Peyer's patch (tissue), 4 donors: ENCODE data around the gene DOCK9. TPM values are rescaled to one million over a fixed set of nuclear protein-coding genes. Genes with fewer than 3 reads are reported as not detected.

Source experiments
- DNase-seq, 3 donors: peaks; one replicate each; pipeline ENCODE4 v3.0.0-alpha.2; 2017 to 2019
- H3K27ac ChIP-seq, 4 donors: fragments of 200-600 bp; sonication (generic); one replicate each; pipeline ENCODE4 v1.5.1; 2016 to 2019
- H3K27me3 ChIP-seq, 2 donors: fragments of 200-600 bp; sonication (generic); one replicate each; pipeline ENCODE4 v1.5.1; 2019
- H3K36me3 ChIP-seq, 3 donors: fragments of 200-600 bp; sonication (generic); one replicate each; pipeline ENCODE4 v1.5.1; 2016 to 2019
- H3K4me1 ChIP-seq, 4 donors: fragments of 200-600 bp; sonication (generic); one replicate each; pipeline ENCODE4 v1.5.1; 2016 to 2019
- H3K4me3 ChIP-seq, 4 donors: fragments of 200-600 bp; sonication (generic); 1 replicate in 3 of 4; 2 replicates in 1 of 4; pipeline ENCODE4 v1.5.1; 2016 to 2019; ENCODE audit warnings: mild to moderate bottlenecking in 1 of 4
- H3K9me3 ChIP-seq, 4 donors: fragments of 200-600 bp; sonication (generic); one replicate each; pipeline ENCODE4 v1.5.1; 2016 to 2019; ENCODE audit warnings: mild to moderate bottlenecking in 1 of 4
- CTCF ChIP-seq, 6 experiments: fragments of 450-650 bp in 4 of 6; fragments of 200-600 bp in 2 of 6; sonication (generic) in 1 of 6; IDR thresholded peaks; one replicate each; pipeline ENCODE4 v1.5.1; 2017 to 2019; ENCODE audit warnings: antibody characterized with exemption in 6 of 6, mild to moderate bottlenecking in 3 of 6, moderate library complexity in 1 of 6
- POLR2A ChIP-seq, 2 donors: fragments of 450-650 bp; IDR thresholded peaks; one replicate each; pipeline ENCODE4 v1.5.1; 2017; ENCODE audit warnings: antibody characterized with exemption in 2 of 2, mild to moderate bottlenecking in 2 of 2, moderate library complexity in 2 of 2
- total RNA-seq, 4 donors: library from RNA; depleted of rRNA; stranded (reverse); fragments of >200 nt; gene quantifications; one replicate each; pipeline ENCODE4 v1.1.0, GENCODE V29; 2016

DOCK9 gene
- total RNA-seq, 4 donors from 2014 or later: 52.5 to 166 (median 54.2) TPM

- Histone ChIP-seq H3K4me3 (no peak overlapping the region), H3K27ac (no peak overlapping the region), H3K9me3 (no peaks in the 10 kb centered on the region), H3K36me3 (peaks cover 0 to 56% (median 0%) of the 10 kb centered on the region in 3 donors), H3K4me1 (peaks cover 0 to 4% (median 0%) of the 10 kb centered on the region in 4 donors), H3K27me3 (no peaks in the 10 kb centered on the region)
- no peak for DNase-seq
- no peak for TF ChIP-seq CTCF (IDR thresholded peaks at IDR 0.05)
- TF ChIP-seq POLR2A (IDR thresholded peaks at IDR 0.05): no peak
These were observed 119.7 kb downstream of the DOCK9 start for GRCh38 chr13:98858191-98858590.

- H3K4me1 ChIP-seq: peaks cover 0 to 4% (median 0%) of the 10 kb centered on the region in 4 donors
- TF ChIP-seq CTCF (IDR thresholded peaks at IDR 0.05): no peak
- TF ChIP-seq POLR2A (IDR thresholded peaks at IDR 0.05): no peak
- peak overlapping the region in 2 of 4 donors; percentile 27 to 38 for H3K27ac ChIP-seq
- H3K27me3 ChIP-seq: no peaks in the 10 kb centered on the region
- peaks cover 0 to 44% (median 0%) of the 10 kb centered on the region in 3 donors for H3K36me3 ChIP-seq
- peak in 2 of 3 donors; percentile 66 to 70 for DNase-seq
- H3K4me3 ChIP-seq: no peak overlapping the region
- no peaks in the 10 kb centered on the region for H3K9me3 ChIP-seq
These were observed 120.9 kb downstream of the DOCK9 start for GRCh38 chr13:98856983-98857382.

- no peak overlapping the region for H3K4me3 ChIP-seq
- no peak overlapping the region for H3K27ac ChIP-seq
- no peak for DNase-seq
- H3K36me3 ChIP-seq: peaks cover 0 to 23% (median 0%) of the 10 kb centered on the region in 3 donors
- TF ChIP-seq POLR2A (IDR thresholded peaks at IDR 0.05) (no peak), CTCF (IDR thresholded peaks at IDR 0.05) (no peak)
- peaks cover 0 to 4% (median 0%) of the 10 kb centered on the region in 4 donors for H3K4me1 ChIP-seq
- no peaks in the 10 kb centered on the region for H3K9me3 ChIP-seq
- no peaks in the 10 kb centered on the region for H3K27me3 ChIP-seq
These were observed 123.4 kb downstream of the DOCK9 start for GRCh38 chr13:98854448-98854847.

GRCh38 chr13:98853771-98854221 lies 124.1 kb downstream of the DOCK9 start:
- Histone ChIP-seq H3K4me1 (peaks cover 0 to 4% (median 0%) of the 10 kb centered on the region in 4 donors), H3K36me3 (peaks cover 0 to 19% (median 0%) of the 10 kb centered on the region in 3 donors), H3K9me3 (no peaks in the 10 kb centered on the region), H3K4me3 (no peak overlapping the region), H3K27me3 (no peaks in the 10 kb centered on the region), H3K27ac (no peak overlapping the region)
- no peak for DNase-seq
- no peak for TF ChIP-seq CTCF (IDR thresholded peaks at IDR 0.05)
- no peak for TF ChIP-seq POLR2A (IDR thresholded peaks at IDR 0.05)

- Histone ChIP-seq H3K27me3 (no peaks in the 10 kb centered on the region), H3K36me3 (peaks cover 0 to 24% (median 0%) of the 10 kb centered on the region in 3 donors), H3K27ac (no peak overlapping the region), H3K4me1 (peaks cover 0 to 2% (median 0%) of the 10 kb centered on the region in 4 donors), H3K9me3 (no peaks in the 10 kb centered on the region), H3K4me3 (no peak overlapping the region)
- no peak for DNase-seq
- TF ChIP-seq CTCF (IDR thresholded peaks at IDR 0.05): no peak
These were observed 126.6 kb downstream of the DOCK9 start for GRCh38 chr13:98851276-98851675.

- no peaks in the 10 kb centered on the region for H3K9me3 ChIP-seq
- H3K36me3 ChIP-seq: peaks cover 0 to 22% (median 0%) of the 10 kb centered on the region in 3 donors
- no peak overlapping the region for H3K27ac ChIP-seq
- H3K27me3 ChIP-seq: no peaks in the 10 kb centered on the region
- no peaks in the 10 kb centered on the region for H3K4me1 ChIP-seq
- no peak for DNase-seq
- H3K4me3 ChIP-seq: no peak overlapping the region
- no peak for TF ChIP-seq CTCF (IDR thresholded peaks at IDR 0.05)
- TF ChIP-seq POLR2A (IDR thresholded peaks at IDR 0.05): no peak
These were observed 129.1 kb downstream of the DOCK9 start for GRCh38 chr13:98848746-98849145.
